Lower leg skin (tissue), 3 donors: ENCODE results near the gene RNF145.

ENCODE experiments used
- POLR2A ChIP-seq, 2 donors: fragments of 450-650 bp; IDR thresholded peaks; one replicate each; pipeline ENCODE4 v1.6.1; 2016 to 2017; ENCODE audit warnings: antibody characterized with exemption in 2 of 2, mild to moderate bottlenecking in 1 of 2, moderate library complexity in 1 of 2
- TF ChIP-seq, protein P1 (sequence below), 3 donors: fragments of 450-650 bp; IDR thresholded peaks; one replicate each; pipeline ENCODE4 v1.5.1; 2016; ENCODE audit warnings: antibody characterized with exemption in 3 of 3, mild to moderate bottlenecking in 3 of 3, moderate library complexity in 2 of 3

- no peak for TF ChIP-seq POLR2A (IDR thresholded peaks at IDR 0.05)
- TF ChIP-seq, protein P1, sequence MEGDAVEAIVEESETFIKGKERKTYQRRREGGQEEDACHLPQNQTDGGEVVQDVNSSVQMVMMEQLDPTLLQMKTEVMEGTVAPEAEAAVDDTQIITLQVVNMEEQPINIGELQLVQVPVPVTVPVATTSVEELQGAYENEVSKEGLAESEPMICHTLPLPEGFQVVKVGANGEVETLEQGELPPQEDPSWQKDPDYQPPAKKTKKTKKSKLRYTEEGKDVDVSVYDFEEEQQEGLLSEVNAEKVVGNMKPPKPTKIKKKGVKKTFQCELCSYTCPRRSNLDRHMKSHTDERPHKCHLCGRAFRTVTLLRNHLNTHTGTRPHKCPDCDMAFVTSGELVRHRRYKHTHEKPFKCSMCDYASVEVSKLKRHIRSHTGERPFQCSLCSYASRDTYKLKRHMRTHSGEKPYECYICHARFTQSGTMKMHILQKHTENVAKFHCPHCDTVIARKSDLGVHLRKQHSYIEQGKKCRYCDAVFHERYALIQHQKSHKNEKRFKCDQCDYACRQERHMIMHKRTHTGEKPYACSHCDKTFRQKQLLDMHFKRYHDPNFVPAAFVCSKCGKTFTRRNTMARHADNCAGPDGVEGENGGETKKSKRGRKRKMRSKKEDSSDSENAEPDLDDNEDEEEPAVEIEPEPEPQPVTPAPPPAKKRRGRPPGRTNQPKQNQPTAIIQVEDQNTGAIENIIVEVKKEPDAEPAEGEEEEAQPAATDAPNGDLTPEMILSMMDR (IDR thresholded peaks at IDR 0.05), result no peak
These were observed 7.1 kb upstream of the RNF145 start for GRCh38 chr5:159216454-159216853.
